ENCODE data around the gene SMAD6. TPM values are rescaled to one million over a fixed set of nuclear protein-coding genes. Genes with fewer than 3 reads are reported as not detected.
"Not testable (repeated sequence)": the region's sequence is repeated elsewhere in the genome, so short reads cannot be mapped to it uniquely, and the experiment has no call there.

Gene SMAD6
- polyA plus RNA-seq, 3 donors = 39.4 to 46.2 (median 41.5) TPM

DNA sequence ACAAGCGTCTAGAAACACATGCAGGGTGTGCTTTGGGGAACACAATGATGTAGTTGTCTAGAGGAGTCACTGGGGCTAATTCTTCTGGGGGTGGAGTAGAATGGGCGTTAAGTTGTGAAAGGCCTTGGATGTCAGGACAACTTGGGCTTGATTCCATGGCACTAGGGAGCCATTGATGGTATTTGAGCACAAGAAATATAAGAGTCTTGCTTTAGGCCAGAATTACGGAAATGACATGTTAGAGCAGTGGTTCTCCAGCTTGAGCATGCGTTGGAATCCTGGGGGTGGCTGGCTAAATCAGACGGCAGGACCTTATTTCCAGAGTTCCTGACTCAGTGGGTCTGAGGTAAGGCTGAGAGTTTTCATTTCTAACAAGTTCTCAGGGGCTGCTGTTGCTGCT lies 29.2 kb upstream of the SMAD6 start:
- DNase-seq = no peak

DNA sequence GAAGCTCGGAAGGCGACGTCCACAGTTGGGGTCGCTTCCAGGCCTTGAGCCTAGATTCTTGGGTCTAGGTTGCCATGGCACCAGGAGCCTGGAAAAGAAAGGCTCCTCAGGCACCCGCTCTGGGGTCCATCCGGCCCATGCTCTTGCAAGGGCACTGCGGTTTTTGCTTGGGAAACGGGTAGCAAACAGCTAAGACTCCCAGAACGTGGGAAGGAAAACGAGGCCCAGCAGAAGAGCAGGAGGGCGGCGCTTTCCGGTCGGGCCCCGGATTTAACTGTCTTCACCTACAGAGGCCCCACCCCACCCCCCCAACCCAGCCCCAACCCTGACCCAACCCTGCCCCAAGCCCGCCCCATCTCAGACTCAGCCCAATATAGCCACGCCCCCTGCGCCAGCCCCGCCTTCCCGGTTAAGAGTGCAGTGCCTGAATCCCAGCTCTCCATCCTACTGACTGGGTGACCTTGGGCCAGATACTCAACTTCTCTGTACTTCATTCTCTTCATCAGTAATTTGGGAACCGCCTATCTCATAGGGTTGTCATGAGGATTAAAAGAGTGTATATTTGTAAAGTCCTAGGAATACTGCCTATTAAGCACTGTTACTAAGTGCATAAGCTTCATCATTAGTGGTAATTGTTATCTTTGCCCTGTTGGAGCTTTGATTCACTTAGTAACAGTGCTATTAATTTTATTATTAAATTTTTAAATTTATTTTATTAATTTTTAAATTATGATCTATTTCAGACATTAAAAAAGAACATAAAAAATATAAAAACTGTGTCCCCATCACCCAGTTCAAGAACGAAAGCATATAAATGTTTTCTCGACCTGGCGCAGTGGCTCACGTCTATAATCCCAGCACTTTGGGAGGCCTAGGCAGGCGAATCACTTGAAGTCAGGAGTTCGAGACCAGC lies 28.4 kb upstream of the SMAD6 start:
- DNase-seq = no peak

DNA sequence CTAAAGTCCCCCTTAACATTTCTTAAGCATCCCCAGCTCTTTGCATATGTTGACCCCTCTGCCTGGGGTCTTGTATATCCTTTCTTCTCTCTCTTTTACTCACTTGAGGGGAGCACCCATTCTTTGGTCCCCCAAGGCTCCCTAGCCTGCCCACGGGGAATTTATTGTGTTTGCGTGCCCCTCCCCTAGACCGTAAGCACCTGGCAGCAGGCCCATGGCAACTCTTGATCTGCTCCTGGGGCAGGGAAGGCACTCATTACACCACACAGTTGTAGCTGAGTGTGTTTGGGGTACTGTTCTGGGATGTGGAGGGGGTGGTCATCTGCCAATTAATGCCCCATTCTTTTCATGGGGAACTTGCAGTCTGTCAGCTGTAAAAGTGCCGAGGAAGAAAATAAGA lies 27.3 kb upstream of the SMAD6 start:
- DNase-seq = no peak

DNA sequence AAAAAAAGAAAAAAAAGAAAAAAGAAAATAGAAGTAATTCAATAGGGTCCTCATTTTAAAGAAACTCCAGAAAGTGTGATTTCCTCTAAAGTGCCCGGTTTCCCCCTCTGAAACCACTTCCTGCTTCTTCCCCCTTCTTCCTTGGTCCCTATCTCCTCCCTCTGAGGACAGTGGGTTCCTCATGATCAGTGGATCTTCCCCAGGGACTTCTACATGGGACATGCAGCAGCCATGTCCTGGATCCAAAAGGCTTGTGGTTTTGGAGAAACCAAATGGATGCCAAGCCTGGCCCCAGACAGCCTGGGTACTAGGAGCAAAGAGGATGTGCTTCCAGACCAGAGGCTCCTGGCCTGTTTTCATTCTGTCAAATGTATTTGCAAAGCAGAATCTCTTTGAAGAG lies 26.6 kb upstream of the SMAD6 start:
- DNase-seq = no peak

DNA sequence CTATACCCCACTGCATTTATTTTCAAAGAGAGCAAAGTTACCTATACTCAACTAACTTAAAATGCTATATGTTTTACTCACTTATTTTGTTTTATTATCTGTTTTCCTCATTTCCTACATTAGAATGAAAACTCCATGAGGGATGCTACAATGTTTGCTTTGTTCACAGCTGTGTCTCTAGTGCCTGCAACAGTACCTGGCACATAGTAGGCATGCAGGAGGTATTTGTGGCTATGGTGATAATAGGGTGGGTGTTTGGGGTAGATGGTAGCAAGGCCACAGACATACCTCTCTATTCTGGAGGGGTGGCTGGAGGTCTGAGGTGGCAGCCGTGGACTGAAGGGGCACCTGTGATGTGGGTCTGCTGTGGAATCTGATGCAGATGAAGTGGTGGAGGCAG lies 24.7 kb upstream of the SMAD6 start:
- no peak for DNase-seq

DNA sequence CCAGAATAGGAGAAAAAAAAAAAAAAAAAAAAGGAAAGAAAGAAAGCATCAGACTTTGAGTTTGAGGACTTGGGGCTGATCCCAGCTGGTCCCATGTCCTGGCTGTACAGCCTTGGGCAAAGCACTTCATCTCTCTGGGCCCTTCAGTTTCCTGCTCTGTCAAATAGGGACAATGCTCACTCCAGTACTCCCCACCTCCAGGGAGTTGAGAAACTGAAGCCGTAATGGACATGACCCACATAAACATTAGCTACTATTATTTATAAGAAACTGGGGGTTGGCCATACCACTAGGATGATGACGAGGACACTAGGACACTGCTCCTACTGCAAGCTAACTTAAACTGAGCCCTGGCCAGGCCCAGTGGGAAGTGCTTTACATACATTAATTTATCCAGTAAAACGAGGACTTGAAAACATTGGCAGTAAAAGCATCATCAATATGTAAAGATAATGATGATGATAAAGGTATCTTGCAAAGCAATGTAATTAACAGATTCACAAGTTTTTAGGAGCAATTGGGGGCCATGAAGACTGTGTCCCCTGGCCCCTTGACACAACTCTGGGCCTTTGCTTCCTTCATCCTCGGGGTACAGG lies 22.9 kb upstream of the SMAD6 start:
- DNase-seq = no peak

GRCh38 chr15:66679657-66680108 lies 22.4 kb upstream of the SMAD6 start:
- no peak for DNase-seq

DNA sequence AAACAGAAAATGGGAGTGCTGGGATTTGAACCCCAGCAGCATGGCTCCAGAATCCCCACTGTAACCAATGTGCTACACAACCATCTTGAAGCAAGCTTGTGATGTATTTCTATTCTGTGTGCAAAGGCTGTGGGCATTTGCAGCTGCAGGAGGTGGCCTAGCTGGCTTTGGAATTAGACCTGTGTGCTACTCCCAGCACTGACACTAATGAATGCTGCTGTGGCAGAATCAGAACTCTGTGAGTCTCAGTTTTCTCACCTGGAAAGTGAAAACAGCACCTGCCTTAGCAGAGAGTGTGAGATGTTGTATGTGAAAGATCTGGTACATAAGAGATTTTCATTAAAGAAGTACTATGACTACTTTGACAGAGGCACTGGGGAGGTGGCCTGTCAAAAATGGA lies 21.5 kb upstream of the SMAD6 start:
- DNase-seq = no peak

DNA sequence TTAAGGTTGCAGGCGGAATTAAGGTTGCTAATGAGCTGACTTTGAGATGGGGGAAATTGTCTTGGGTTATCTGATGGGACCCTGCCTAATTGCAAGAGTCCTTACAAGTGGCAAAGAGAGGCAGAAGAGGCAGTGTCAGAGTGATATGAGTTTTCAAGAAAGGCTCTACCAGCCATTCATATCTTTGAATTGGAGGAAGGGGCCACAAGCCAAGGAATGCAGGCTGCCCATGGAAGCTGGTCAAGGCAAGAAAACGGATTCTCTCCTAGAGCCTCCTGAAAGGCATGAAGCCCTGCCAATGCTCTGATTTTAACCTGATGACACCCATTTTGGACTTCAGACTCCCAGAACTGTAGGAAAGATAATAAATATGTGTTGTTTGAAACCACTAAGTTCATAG lies 20.6 kb upstream of the SMAD6 start:
- no peak for DNase-seq

DNA sequence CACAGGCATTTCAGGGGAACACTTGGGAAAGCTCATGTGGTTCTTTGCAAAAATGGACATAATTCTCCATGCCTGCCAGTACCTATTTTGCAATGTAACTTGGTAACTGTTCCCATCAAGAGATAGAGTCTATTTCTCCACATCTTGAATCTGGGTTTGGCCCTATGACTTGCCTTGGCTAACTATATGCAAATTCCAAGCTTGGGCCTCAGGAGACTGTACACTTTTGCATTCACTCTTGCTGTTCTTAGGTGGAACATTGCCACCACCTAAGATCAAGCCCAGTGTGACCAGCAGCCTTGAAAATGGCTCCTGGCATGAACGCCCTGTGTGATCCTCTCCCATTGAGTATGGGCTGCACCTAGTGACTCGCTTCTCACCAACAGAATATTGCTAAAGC lies 19.8 kb upstream of the SMAD6 start:
- DNase-seq = no peak

- DNase-seq = no peak
These were observed 19.2 kb upstream of the SMAD6 start for GRCh38 chr15:66682865-66683264.

GRCh38 chr15:66684136-66684681 lies 17.8 kb upstream of the SMAD6 start:
- no peak for DNase-seq

DNA sequence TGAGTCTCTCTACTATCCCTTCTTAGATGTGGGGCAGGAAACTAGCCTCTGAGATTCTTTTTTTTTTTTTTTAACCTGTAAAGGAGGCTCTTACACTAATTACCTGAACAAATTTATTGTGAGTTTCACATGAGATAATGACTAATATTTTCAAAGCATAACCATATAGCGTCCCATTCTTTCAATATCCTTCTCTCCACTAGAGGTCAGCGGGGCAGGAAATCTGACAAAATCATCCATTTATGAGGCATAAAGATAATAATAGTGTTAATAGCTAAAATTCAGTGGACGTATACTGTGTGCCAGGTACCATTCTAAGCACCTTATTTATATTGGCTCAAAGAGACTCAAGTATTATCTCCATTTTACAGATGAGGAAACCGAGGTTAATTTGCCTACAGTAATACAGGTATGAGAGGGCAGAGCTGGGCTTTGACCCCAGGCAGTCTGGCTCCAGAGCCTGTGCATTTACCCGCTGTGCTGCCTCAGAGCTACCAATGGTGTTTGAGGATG lies 16.3 kb upstream of the SMAD6 start:
- DNase-seq = no peak

DNA sequence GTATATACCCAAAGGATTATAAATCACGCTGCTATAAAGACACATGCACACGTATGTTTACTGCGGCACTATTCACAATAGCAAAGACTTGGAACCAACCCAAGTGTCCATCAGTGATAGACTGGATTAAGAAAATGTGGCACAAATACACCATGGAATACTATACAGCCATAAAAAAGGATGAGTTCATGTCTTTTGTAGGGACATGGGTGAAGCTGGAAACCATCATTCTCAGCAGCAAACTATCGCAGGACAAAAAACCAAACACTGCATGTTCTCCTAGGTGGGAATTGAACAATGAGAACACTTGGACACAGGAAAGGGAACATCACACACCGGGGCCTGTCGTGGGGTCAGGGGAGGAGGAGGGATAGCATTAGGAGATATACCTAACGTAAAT lies 11.1 kb upstream of the SMAD6 start:
- not testable (repeated sequence) for DNase-seq

DNA sequence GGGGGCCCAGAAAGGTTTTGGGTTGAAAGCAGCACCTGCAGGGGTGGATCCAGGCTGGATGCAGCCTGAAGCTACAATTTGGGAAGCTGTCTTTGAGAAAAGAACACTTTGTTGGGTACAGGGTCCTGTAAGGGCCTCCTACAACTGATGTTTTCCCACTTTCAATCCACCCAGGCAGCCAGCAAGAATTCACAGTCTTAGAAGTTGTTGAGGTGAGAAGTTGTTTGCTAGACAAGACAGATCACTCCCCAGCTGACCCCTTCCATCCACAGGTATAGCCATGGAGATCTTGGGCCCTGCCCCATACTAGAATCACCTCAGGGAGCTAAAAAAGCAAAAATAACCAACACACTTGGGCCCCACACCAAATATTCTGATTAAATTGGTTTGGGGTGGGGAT lies 10.3 kb upstream of the SMAD6 start:
- no peak for DNase-seq

GRCh38 chr15:66692391-66692790 lies 9.6 kb upstream of the SMAD6 start:
- DNase-seq = no peak

DNA sequence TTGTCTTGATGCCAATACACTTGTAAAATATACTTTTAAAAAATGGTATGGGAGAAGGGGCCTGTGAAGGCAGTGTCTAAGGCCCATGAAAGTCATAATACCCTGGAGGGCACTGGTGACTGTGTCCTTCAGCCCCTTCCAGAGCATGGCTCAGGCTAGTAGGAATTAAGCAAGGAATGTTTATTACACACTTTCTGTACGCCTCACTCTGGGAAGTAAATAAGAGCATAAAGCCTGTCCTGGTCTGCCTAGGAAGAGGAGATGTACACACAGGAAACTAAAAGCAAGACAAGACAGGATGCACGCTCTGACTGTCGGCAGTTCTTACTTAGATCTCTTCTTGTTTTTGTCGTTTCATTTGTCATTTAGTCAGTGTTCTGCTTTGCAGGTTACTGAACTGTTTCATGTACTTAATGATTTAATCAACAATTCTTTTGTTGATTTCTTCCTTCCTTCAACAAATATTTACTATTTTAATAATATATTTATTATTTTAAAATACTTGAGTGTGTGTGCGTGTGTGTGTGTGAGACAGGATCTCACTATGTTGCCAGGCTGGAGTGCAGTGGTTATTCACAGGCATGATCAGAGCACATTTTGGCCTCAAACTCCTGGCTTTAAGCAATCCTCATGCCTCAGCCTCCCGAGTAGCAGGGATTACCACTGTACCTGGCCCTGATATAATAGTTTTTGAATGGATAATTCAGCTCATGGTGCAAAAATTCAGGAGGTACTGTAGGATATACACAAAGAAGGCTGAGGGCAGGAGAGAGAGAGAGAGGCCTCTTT lies 9.0 kb upstream of the SMAD6 start:
- DNase-seq = no peak

DNA sequence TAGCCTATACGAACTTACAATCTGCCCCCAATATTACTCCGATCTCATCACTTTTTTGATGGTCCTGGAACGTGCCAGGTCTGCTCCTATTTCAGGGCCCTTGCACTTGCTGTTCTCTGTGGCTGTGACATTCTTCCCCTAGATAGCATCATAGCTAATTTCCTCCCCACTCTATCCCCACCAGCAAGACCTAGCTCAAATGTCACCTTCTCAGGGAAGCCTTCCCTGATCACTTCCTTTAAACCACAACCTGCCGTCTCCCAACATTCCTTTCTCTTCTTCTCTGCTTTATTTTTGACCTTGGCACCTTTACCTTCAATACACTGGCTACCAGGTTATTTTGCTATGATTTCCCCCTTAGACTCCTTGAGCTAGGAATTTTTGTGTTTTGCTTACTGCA lies 5.3 kb upstream of the SMAD6 start:
- DNase-seq = no peak

GRCh38 chr15:66698318-66698961 lies 3.6 kb upstream of the SMAD6 start:
- DNase-seq = peak; percentile 59

DNA sequence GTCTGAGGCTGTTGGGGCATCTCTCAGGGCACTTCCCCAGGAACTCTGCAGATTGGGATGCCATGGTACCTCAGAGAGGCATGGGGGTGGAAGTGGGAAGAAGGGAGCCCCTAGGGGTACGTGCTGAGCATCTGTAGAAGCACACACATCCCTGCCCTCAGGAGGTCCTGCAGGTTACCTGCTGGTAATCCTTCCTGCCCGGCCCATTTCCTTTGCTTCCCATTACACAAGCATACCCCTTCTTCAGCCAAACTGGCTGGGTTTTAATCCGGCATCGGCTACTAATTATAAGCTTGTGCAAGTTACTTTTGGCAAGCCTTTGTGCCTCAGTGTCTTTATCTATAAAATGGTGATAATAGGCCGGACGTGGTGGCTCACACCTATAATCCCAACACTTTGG lies 3.1 kb upstream of the SMAD6 start:
- no peak for DNase-seq

DNA sequence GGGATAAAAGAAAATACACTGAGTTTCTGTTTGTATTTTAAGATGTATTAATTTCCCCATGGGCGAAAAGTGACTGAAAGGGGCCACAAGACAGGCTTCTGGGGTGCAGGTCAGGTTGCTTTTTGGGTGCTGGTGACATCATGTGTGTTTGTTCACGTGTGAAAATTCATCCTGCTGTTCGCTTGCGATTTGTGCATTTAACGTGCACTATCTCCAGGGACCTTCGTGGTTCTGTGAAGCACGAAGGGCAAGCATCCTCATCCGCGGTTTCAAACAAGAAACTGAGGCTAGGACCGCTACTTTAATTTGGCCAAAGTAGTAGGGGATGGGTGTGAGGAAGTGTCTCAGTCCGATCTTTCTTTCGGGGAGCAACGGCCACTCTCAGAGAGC lies 1.6 kb upstream of the SMAD6 start:
- no peak for DNase-seq
